ENCODE measurements around the gene INO80E.

INO80E gene

DNA sequence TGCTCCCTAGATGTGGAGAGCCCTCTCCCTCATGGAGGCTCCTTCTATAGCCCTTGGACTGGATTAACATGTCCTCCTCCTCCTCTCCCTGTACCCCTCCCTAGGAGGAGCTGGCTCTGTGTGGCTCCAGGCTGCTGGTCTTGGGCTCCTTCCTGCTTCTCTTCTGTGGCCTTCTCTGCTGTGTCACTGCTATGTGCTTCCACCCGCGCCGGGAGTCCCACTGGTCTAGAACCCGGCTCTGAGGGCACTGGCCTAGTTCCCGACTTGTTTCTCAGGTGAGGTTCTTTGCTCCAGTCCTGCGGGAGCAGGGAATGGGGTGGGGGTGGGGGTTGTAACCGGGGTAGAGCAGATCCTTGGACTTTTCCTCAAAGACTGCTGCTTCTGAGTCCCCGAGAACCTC lies 24.7 kb upstream of the INO80E start:
- no peak overlapping the region for H3K4me3 ChIP-seq (replicated peaks; ENCODE audit: insufficient read depth, low read length)
- H3K27me3 ChIP-seq (ENCODE audit: insufficient read depth, poor library complexity, severe bottlenecking): no peaks in the 10 kb centered on the region
- TF ChIP-seq GABPA (IDR thresholded peaks at IDR 0.05; ENCODE audit: low read depth) (no peak), POLR2AphosphoS5 (IDR thresholded peaks at IDR 0.05; ENCODE audit: low read depth) (no peak), SPI1 (IDR thresholded peaks at IDR 0.05; ENCODE audit: borderline replicate concordance, low read depth) (no peak), CTCF (IDR thresholded peaks at IDR 0.05; ENCODE audit: insufficient read depth, low read length) (no peak)
- TF ChIP-seq, protein P1, sequence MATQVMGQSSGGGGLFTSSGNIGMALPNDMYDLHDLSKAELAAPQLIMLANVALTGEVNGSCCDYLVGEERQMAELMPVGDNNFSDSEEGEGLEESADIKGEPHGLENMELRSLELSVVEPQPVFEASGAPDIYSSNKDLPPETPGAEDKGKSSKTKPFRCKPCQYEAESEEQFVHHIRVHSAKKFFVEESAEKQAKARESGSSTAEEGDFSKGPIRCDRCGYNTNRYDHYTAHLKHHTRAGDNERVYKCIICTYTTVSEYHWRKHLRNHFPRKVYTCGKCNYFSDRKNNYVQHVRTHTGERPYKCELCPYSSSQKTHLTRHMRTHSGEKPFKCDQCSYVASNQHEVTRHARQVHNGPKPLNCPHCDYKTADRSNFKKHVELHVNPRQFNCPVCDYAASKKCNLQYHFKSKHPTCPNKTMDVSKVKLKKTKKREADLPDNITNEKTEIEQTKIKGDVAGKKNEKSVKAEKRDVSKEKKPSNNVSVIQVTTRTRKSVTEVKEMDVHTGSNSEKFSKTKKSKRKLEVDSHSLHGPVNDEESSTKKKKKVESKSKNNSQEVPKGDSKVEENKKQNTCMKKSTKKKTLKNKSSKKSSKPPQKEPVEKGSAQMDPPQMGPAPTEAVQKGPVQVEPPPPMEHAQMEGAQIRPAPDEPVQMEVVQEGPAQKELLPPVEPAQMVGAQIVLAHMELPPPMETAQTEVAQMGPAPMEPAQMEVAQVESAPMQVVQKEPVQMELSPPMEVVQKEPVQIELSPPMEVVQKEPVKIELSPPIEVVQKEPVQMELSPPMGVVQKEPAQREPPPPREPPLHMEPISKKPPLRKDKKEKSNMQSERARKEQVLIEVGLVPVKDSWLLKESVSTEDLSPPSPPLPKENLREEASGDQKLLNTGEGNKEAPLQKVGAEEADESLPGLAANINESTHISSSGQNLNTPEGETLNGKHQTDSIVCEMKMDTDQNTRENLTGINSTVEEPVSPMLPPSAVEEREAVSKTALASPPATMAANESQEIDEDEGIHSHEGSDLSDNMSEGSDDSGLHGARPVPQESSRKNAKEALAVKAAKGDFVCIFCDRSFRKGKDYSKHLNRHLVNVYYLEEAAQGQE (IDR thresholded peaks at IDR 0.05; ENCODE audit: insufficient replicate concordance, low read depth): no peak
- no peak for DNase-seq (ENCODE audit: low read depth in 1 of 2, low spot score in 1 of 2)
- no peak overlapping the region for H3K27ac ChIP-seq (replicated peaks)

DNA sequence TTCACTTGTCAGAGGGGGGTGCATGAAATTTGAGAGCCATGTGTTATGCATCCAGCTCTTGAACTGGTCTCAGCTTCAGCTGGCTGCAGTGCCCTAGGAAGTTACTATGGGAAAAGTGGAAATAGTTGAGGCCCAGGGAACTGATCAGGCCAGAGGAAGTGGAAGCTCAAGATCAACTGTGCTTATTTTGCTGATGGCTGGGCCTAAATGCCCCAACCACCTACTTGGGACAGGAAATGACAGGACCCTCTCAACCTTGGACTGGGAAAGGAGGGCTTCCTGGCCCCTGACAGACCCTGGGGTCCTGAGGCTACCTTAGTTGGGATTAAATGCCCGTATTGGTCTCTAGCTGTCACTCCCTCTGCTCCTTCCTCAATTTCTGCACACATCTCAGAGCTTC lies 23.5 kb upstream of the INO80E start:
- DNase-seq (ENCODE audit: low read depth in 1 of 2, low spot score in 1 of 2): peak in 1 of 2 experiments; percentile 33
- TF ChIP-seq POLR2AphosphoS5 (IDR thresholded peaks at IDR 0.05; ENCODE audit: low read depth): no peak
- TF ChIP-seq, protein P1 (IDR thresholded peaks at IDR 0.05; ENCODE audit: insufficient replicate concordance, low read depth): no peak
- peak; percentile 42; the same call in 1 of the 2 replicates for TF ChIP-seq SPI1 (IDR thresholded peaks at IDR 0.05; ENCODE audit: borderline replicate concordance, low read depth)
- TF ChIP-seq GABPA (IDR thresholded peaks at IDR 0.05; ENCODE audit: low read depth): no peak
- Histone ChIP-seq H3K4me3 (replicated peaks; ENCODE audit: insufficient read depth, low read length) (no peak overlapping the region), H3K27me3 (ENCODE audit: insufficient read depth, poor library complexity, severe bottlenecking) (no peaks in the 10 kb centered on the region), H3K27ac (replicated peaks) (peak overlapping the region; percentile 72)

GRCh38 chr16:29972992-29973383 lies 23.1 kb upstream of the INO80E start:
- no peak for DNase-seq (ENCODE audit: low read depth in 1 of 2, low spot score in 1 of 2)
- TF ChIP-seq SPI1 (IDR thresholded peaks at IDR 0.05; ENCODE audit: borderline replicate concordance, low read depth): no peak
- no peak for TF ChIP-seq CTCF (IDR thresholded peaks at IDR 0.05; ENCODE audit: insufficient read depth, low read length)
- TF ChIP-seq, protein P1 (IDR thresholded peaks at IDR 0.05; ENCODE audit: insufficient replicate concordance, low read depth): no peak
- TF ChIP-seq POLR2AphosphoS5 (IDR thresholded peaks at IDR 0.05; ENCODE audit: low read depth): no peak
- Histone ChIP-seq H3K27me3 (ENCODE audit: insufficient read depth, poor library complexity, severe bottlenecking) (no peaks in the 10 kb centered on the region), H3K4me3 (replicated peaks; ENCODE audit: insufficient read depth, low read length) (no peak overlapping the region), H3K27ac (replicated peaks) (peak overlapping the region; percentile 72)
